GM12878 (cell line): ENCODE measurements around the gene GUCA1A. TPM values are rescaled to one million over a fixed set of nuclear protein-coding genes. Genes with fewer than 3 reads are reported as not detected.

ENCODE experiments used
- ATAC-seq: fragments of 200-7000 bp; cut with Tn5 transposase; 3 replicates; pipeline ENCODE4 v1.9.1; 2020; ENCODE audit warnings: mild to moderate bottlenecking, moderate library complexity
- BruUV-seq: library from RNA; stranded (reverse); fragments of 400-500 nt; replicated peaks from 2 replicates; lab custom pipeline; 2021; lab: Mats Ljungman, UMichigan
- CTCF ChIA-PET: fragments of 300-600 bp; sonication (Branson Sonifier 250); formaldehyde crosslinking; extraction: SDS; loops from one replicate; lab custom pipeline; 2021; ENCODE audit warnings: inconsistent platforms; lab: Yijun Ruan, JAX
- POLR2A ChIA-PET: fragments of 350-600 bp; formaldehyde crosslinking; extraction: SDS; loops from one replicate; lab custom pipeline; 2021; ENCODE audit warnings: inconsistent platforms; lab: Charles Lee
- RAD21 ChIA-PET: fragments of 300-600 bp; sonication (Branson Sonifier 250); formaldehyde crosslinking; loops from one replicate; lab custom pipeline; 2023; ENCODE audit warnings: antibody characterized with exemption; ENCODE audit not compliant: unreplicated experiment; lab: Charles Lee
- SMC1A ChIA-PET: fragments of 300-600 bp; sonication (Branson Sonifier 250); formaldehyde crosslinking; loops from one replicate; lab custom pipeline; 2023; ENCODE audit not compliant: unreplicated experiment, uncharacterized antibody; lab: Charles Lee
- DNase-seq: peaks from one replicate; pipeline ENCODE4 v3.0.0-alpha.2; 2011; ENCODE audit warnings: low read depth, low spot score
- FAIRE-seq: peaks from 3 replicates; lab custom pipeline; 2011; peaks lifted over from hg19 to GRCh38; lab: Jason Lieb, UNC
- H2AFZ ChIP-seq: 2 replicates; pipeline ENCODE4 v1.6.0; 2011; ENCODE audit warnings: low read depth, low read length, control low read depth; ENCODE audit not compliant: control insufficient read depth
- H3K27ac ChIP-seq: 2 replicates; pipeline ENCODE4 v1.5.1; 2011; ENCODE audit warnings: control low read depth; ENCODE audit not compliant: control insufficient read depth, insufficient read depth
- H3K27me3 ChIP-seq, 2 experiments: replicated peaks in 1 of 2; 2 replicates each; pipeline versions ENCODE4 v1.6.0 to v1.6.1; 2011; ENCODE audit warnings: low read length in 1 of 2; ENCODE audit not compliant: control insufficient read depth in 2 of 2, insufficient read depth in 2 of 2
- H3K36me3 ChIP-seq, 2 experiments: 2 replicates each; pipeline ENCODE4 v1.5.1; 2011; ENCODE audit warnings: low read length in 1 of 2; ENCODE audit not compliant: control insufficient read depth in 2 of 2, insufficient read depth in 2 of 2
- H3K4me1 ChIP-seq: 2 replicates; pipeline ENCODE4 v1.6.1; 2011; ENCODE audit warnings: mild to moderate bottlenecking, low read length, moderate library complexity, mixed read lengths; ENCODE audit not compliant: control insufficient read depth, insufficient read depth
- H3K4me2 ChIP-seq: 2 replicates; pipeline ENCODE4 v1.6.0; 2011; ENCODE audit warnings: control low read depth; ENCODE audit not compliant: control insufficient read depth, insufficient read depth
- H3K4me3 ChIP-seq: fragments of 200-600 bp; sonication (generic); 2 replicates; pipeline ENCODE4 v1.5.1; 2016
- H3K79me2 ChIP-seq: 2 replicates; pipeline ENCODE4 v1.6.0; 2011; ENCODE audit warnings: low read length; ENCODE audit not compliant: control insufficient read depth, insufficient read depth
- H3K9ac ChIP-seq: 2 replicates; pipeline ENCODE4 v1.8.0; 2011; ENCODE audit warnings: low read length, control low read depth, mixed read lengths; ENCODE audit not compliant: control insufficient read depth, insufficient read depth
- H3K9me3 ChIP-seq: replicated peaks from 3 replicates; pipeline ENCODE4 v1.5.1; 2011; ENCODE audit warnings: mild to moderate bottlenecking, low read length; ENCODE audit not compliant: control insufficient read depth, insufficient read depth
- H4K20me1 ChIP-seq: 2 replicates; pipeline ENCODE4 v1.6.0; 2011; ENCODE audit not compliant: control insufficient read depth, insufficient read depth
- ATF2 ChIP-seq: IDR thresholded peaks from 2 replicates; pipeline ENCODE4 v1.6.1; 2012; ENCODE audit warnings: low read length, inconsistent platforms
- DPF2 ChIP-seq: fragments of 450-650 bp; IDR thresholded peaks from 2 replicates; pipeline ENCODE4 v1.6.1; 2017; ENCODE audit warnings: mild to moderate bottlenecking
- JUNB ChIP-seq: IDR thresholded peaks from 2 replicates; pipeline ENCODE4 v1.6.1; 2016; ENCODE audit warnings: antibody characterized with exemption, mild to moderate bottlenecking
- POLR2AphosphoS5 ChIP-seq: IDR thresholded peaks from 2 replicates; pipeline ENCODE4 v1.6.1; 2011; ENCODE audit warnings: mild to moderate bottlenecking, low read length, inconsistent platforms
- POU2F2 ChIP-seq: IDR thresholded peaks from 3 replicates; pipeline ENCODE4 v1.6.1; 2011; ENCODE audit warnings: low read depth, mild to moderate bottlenecking, low read length, borderline replicate concordance
- SP1 ChIP-seq: IDR thresholded peaks from one replicate; pipeline ENCODE4 v1.6.1; 2011; ENCODE audit warnings: low read depth, low read length
- ZNF24 ChIP-seq: fragments of 450-650 bp; IDR thresholded peaks from 2 replicates; pipeline ENCODE4 v1.6.1; 2017; ENCODE audit warnings: antibody characterized with exemption, mild to moderate bottlenecking
- ZNF274 ChIP-seq: IDR thresholded peaks from one replicate; pipeline ENCODE4 v1.8.0; 2011; ENCODE audit not compliant: insufficient read length, insufficient read depth
- ZNF384 ChIP-seq: IDR thresholded peaks from 2 replicates; pipeline ENCODE4 v1.6.1; 2012; ENCODE audit warnings: low read depth, mild to moderate bottlenecking, low read length, improper control_type of control experiment, borderline replicate concordance
- ZNF622 ChIP-seq: fragments of 450-650 bp; IDR thresholded peaks from 2 replicates; pipeline ENCODE4 v1.6.1; 2017; ENCODE audit warnings: mild to moderate bottlenecking, inconsistent platforms
- WGBS: methylation state at CpG from one replicate; pipeline ENCODE4 v1.1.6; 2016; ENCODE audit warnings: low lambda C conversion rate; ENCODE audit not compliant: insufficient replicate concordance, insufficient coverage; ENCODE audit errors: missing lambda C conversion rate; 5-methylcytosine and 5-hydroxymethylcytosine counted together
- in situ Hi-C: fragments of 300-500 bp; cut with MboI; formaldehyde crosslinking; loops from 9 replicates; pipeline ENCODE4 v1.14.3; 2018; ENCODE audit warnings: mixed read lengths
- intact Hi-C: fragments of 100-400 bp; cut with micrococcal nuclease; formaldehyde crosslinking; loops from one replicate; pipeline ENCODE4 v1.14.2; 2022; ENCODE audit not compliant: unreplicated experiment
- polyA plus RNA-seq, 11 experiments: library from polyadenylated mRNA; depleted of rRNA in 4 of 11; unstranded in 6 of 11; stranded (reverse) in 5 of 11; fragments of >200 nt; fragmentation: Nextera tagmentation in 4 of 11; fragmentation: Illumina TruSeq in 1 of 11; extraction: Ambion mirVana in 4 of 11; extraction: Trizol in 1 of 11; gene quantifications; 1 replicate in 1 of 11; 2 replicates in 10 of 11; pipeline versions ENCODE4 v1.2.1 to v1.2.3, GENCODE V29; 2011 to 2016; ENCODE audit warnings: inconsistent platforms in 2 of 11, missing spikeins in 2 of 11, low read depth in 1 of 11
- total RNA-seq, 4 experiments: library from RNA; depleted of rRNA in 3 of 4; stranded (reverse); fragments of >200 nt in 3 of 4; fragmentation: Illumina TruSeq in 1 of 4; extraction: Trizol in 1 of 4; gene quantifications; 2 replicates each; pipeline versions ENCODE4 v1.2.1 to v1.2.3, GENCODE V29; 2013 to 2021
- TF ChIP-seq, protein P1 (sequence below): IDR thresholded peaks from 2 replicates; pipeline ENCODE4 v1.6.1; 2011; ENCODE audit warnings: low read depth, mild to moderate bottlenecking, low read length, moderate library complexity, borderline replicate concordance; ENCODE audit errors: extremely low read depth
- TF ChIP-seq, protein P2 (sequence below): fragments of 450-650 bp; IDR thresholded peaks from 2 replicates; pipeline ENCODE4 v1.6.1; 2017; ENCODE audit warnings: mild to moderate bottlenecking, low read depth, inconsistent platforms; ENCODE audit not compliant: poor library complexity, severe bottlenecking

GUCA1A gene
- total and polyA plus RNA-seq, 10 of the 15 experiments (the other 5 are each of a cell fraction or from before 2014, with no cell fraction given), result not detected

DNA sequence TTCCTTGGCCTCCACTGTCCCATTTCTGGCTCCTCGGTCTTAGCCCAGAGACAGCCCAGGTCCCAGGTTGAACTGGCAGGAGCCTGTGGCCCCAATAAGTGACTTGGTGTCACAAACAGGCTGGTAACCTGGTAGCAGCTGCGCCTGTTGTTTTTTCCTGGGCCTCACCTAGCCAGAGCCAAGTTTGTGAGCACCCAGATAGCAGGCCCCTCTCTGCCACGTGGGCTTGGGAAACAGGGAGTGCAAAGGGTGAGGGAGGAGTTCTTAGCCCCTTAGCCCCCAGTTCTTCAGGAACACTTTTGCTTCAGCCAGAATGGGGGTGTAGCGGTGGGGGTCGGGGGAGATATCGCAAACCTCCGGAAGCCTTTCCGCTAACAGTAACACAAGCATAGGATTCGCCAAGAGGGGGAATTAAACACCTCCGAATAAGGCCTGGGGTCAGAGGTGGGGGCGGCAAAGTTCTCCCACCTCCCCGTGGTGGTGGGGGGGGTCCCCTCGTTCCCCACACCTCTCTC is 31.5 kb upstream of the GUCA1A start:
- CTCF ChIA-PET, result no interaction called here
- RAD21 ChIA-PET, result no interaction called here
- POLR2A ChIA-PET, result no interaction called here

GRCh38 chr6:42142118-42142835 is 30.9 kb upstream of the GUCA1A start, which contains the start of gene C6orf132:
TSS of gene C6orf132 (minus strand) at chr6:42142620. CDS start at chr6:42142444, 176 bp downstream.
- Histone ChIP-seq H2AFZ (no peak within 1 kb of the TSS), H3K4me1 (no peaks in the 10 kb centered on the region), H3K9ac (no peak within 1 kb of the TSS), H3K36me3 (no peaks in the 10 kb centered on the region), H3K4me3 (no peak within 1 kb of the TSS), H3K9me3 (no peaks in the 10 kb centered on the region), H4K20me1 (no peaks in the 10 kb centered on the region), H3K79me2 (no peaks in the 10 kb centered on the region), H3K27me3 (peaks cover 3 to 5% of the 10 kb centered on the region in 2 experiments), H3K27ac (no peak within 1 kb of the TSS), H3K4me2 (no peak within 1 kb of the TSS)
- RAD21 ChIA-PET, result no interaction called here
- no peak for DNase-seq
- intact Hi-C loops, result no loop called here
- POLR2A ChIA-PET, result no interaction called here
- FAIRE-seq, result no peak
- 7% methylated on average over 32 of the region's 60 CpGs for WGBS
- TF ChIP-seq ZNF274 (no peak), ZNF384 (no peak), ZNF24 (no peak), DPF2 (no peak), POLR2AphosphoS5 (no peak), JUNB (no peak), ZNF622 (no peak), ATF2 (no peak), POU2F2 (no peak)
- TF ChIP-seq, protein P1, sequence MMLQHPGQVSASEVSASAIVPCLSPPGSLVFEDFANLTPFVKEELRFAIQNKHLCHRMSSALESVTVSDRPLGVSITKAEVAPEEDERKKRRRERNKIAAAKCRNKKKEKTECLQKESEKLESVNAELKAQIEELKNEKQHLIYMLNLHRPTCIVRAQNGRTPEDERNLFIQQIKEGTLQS, result no peak
- in situ Hi-C loops, result no loop called here
- BruUV-seq, result no TSS peak
- SMC1A ChIA-PET, result no interaction called here
- CTCF ChIA-PET, result no interaction called here
- ATAC-seq, result no peak

More for the DNA sequence above, 31.5 kb upstream of the GUCA1A start:
- Histone ChIP-seq H3K27ac (no peak overlapping the region), H3K4me3 (no peak overlapping the region), H3K4me2 (no peak overlapping the region), H3K27me3 (peaks cover 3 to 5% of the 10 kb centered on the region in 2 experiments), H3K9me3 (no peaks in the 10 kb centered on the region), H3K9ac (no peak overlapping the region), H3K36me3 (no peaks in the 10 kb centered on the region), H2AFZ (no peak overlapping the region), H3K4me1 (peaks cover under 1% of the 10 kb centered on the region; the same call in 1 of the 2 replicates), H4K20me1 (no peaks in the 10 kb centered on the region), H3K79me2 (no peaks in the 10 kb centered on the region)
- in situ Hi-C loops, result no loop called here
- WGBS, result 43% methylated on average over 10 of the region's 13 CpGs
- BruUV-seq, result no TSS peak
- ATAC-seq (no peak), DNase-seq (no peak), FAIRE-seq (no peak)
- SMC1A ChIA-PET, result no interaction called here
- no peak for TF ChIP-seq SP1
- TF ChIP-seq, protein P2, sequence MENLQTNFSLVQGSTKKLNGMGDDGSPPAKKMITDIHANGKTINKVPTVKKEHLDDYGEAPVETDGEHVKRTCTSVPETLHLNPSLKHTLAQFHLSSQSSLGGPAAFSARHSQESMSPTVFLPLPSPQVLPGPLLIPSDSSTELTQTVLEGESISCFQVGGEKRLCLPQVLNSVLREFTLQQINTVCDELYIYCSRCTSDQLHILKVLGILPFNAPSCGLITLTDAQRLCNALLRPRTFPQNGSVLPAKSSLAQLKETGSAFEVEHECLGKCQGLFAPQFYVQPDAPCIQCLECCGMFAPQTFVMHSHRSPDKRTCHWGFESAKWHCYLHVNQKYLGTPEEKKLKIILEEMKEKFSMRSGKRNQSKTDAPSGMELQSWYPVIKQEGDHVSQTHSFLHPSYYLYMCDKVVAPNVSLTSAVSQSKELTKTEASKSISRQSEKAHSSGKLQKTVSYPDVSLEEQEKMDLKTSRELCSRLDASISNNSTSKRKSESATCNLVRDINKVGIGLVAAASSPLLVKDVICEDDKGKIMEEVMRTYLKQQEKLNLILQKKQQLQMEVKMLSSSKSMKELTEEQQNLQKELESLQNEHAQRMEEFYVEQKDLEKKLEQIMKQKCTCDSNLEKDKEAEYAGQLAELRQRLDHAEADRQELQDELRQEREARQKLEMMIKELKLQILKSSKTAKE, result no peak
- intact Hi-C loops, result no loop called here
